Large intestine (tissue), 3 donors: ENCODE data around the gene TP73. TPM values are rescaled to one million over a fixed set of nuclear protein-coding genes. Genes with fewer than 3 reads are reported as not detected.

ENCODE experiments used
- DNase-seq, 2 donors: peaks; one replicate each; pipeline versions ENCODE4 v3.0.0 to v3.0.0-alpha.2; 2013
- H3K27ac ChIP-seq: one replicate; pipeline ENCODE4 v1.5.1; 2013; ENCODE audit warnings: low read length
- H3K27me3 ChIP-seq: 2 replicates; pipeline ENCODE4 v1.6.1; 2013; ENCODE audit warnings: low read length; ENCODE audit not compliant: control insufficient read depth, insufficient read depth
- H3K36me3 ChIP-seq: 2 replicates; pipeline ENCODE4 v1.6.1; 2013; ENCODE audit warnings: low read length; ENCODE audit not compliant: control insufficient read depth, insufficient read depth
- H3K4me1 ChIP-seq: one replicate; pipeline ENCODE4 v1.6.1; 2013; ENCODE audit warnings: low read length; ENCODE audit not compliant: control insufficient read depth, insufficient read depth
- H3K4me3 ChIP-seq: one replicate; pipeline ENCODE4 v1.5.1; 2013; ENCODE audit warnings: low read length
- H3K9me3 ChIP-seq: one replicate; pipeline ENCODE4 v1.6.1; 2013; ENCODE audit warnings: mild to moderate bottlenecking, low read depth, low read length, moderate library complexity; ENCODE audit not compliant: control insufficient read depth
- WGBS: methylation state at CpG from one replicate; pipeline ENCODE4 v1.1.5; 2013; ENCODE audit warnings: low lambda C conversion rate; ENCODE audit not compliant: insufficient coverage; 5-methylcytosine and 5-hydroxymethylcytosine counted together
- polyA plus RNA-seq: library from polyadenylated mRNA; unstranded; fragments of 120-200 nt; gene quantifications from one replicate; pipeline ENCODE4 v1.2.1, GENCODE V29; 2013

TP73 gene
- polyA plus RNA-seq, 1 donor: 0.55 TPM

DNA sequence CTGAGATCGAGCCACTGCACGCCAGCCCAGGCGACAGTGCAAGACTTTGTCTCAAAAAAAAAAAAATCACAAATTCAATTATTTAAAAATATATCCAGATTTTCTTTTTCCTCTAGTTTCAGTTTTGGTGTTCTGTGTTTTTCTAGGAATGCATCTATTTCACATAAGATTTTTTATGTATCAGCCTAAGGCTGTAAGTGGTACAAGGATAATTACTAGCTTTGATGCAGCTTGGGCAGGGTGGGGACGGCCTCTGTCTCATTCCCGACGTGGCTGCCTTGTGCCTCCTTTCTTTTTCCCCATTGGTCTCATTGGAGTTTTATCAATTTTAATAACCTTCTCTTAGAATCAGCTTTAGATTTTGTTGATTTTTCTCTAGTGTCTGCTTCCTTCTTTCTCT is 106.8 kb downstream of the TP73 start:
- no peaks in the 10 kb centered on the region for H3K4me1 ChIP-seq
- WGBS: 74% methylated on average over 3 of the region's 6 CpGs
- peaks cover 14% of the 10 kb centered on the region for H3K27me3 ChIP-seq
- no peaks in the 10 kb centered on the region for H3K36me3 ChIP-seq
- peaks cover 4% of the 10 kb centered on the region for H3K9me3 ChIP-seq
- DNase-seq: no peak
- H3K27ac ChIP-seq: no peak overlapping the region
- H3K4me3 ChIP-seq: no peak overlapping the region

GRCh38 chr1:3759796-3760195 is 107.5 kb downstream of the TP73 start:
- H3K36me3 ChIP-seq: no peaks in the 10 kb centered on the region
- H3K4me1 ChIP-seq: no peaks in the 10 kb centered on the region
- H3K27ac ChIP-seq: no peak overlapping the region
- DNase-seq: no peak
- peaks cover 13% of the 10 kb centered on the region for H3K27me3 ChIP-seq
- peaks cover 4% of the 10 kb centered on the region for H3K9me3 ChIP-seq
- WGBS: no CpG with 5 or more reads among the region's 6 CpGs
- no peak overlapping the region for H3K4me3 ChIP-seq

- Histone ChIP-seq H3K9me3 (peaks cover 4% of the 10 kb centered on the region), H3K27me3 (peaks cover 8% of the 10 kb centered on the region)
- WGBS: 81% methylated on average over 3 of the region's 17 CpGs
These were observed 109.1 kb downstream of the TP73 start for GRCh38 chr1:3761296-3762010.

DNA sequence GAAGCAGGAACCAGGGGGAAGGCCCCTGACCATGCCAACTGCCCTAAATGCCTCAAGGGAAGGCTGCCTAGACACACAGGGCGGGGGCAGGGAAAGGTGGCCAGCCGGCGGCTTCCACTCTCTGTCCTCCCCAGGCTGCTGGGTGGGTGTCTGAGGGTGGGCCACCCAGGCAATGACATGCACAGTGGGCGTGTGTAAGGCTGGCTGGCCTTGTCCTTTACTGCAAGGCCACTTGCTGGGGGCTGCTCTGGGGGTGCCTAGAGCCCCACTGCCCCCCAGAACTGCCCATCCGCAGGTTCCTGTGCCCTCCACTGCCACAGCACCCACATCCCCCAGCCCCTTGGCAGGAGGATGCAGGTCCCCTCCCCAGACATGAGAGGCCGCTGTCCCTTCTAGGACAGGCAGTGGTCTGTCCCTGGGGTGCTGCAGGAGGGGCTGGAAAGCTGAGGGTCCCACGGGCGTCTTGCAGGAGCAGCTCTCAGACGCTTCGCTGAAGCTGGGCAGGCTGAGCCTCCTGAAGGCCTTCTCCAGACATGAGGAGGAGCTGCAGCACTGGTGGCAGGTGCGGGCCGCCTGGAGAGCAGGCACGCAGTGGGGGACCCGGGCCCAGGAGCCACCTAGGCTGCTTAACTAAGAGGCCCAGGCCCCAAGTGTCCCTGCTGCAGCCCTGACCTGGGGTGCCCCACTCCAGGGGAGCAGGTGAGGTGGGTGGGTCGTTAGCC is 110.0 kb downstream of the TP73 start:
- DNase-seq: no peak
- Histone ChIP-seq H3K27me3 (peaks cover 8% of the 10 kb centered on the region), H3K27ac (no peak overlapping the region), H3K9me3 (peaks cover 4% of the 10 kb centered on the region), H3K36me3 (no peaks in the 10 kb centered on the region), H3K4me3 (no peak overlapping the region), H3K4me1 (no peaks in the 10 kb centered on the region)
- WGBS: no CpG with 5 or more reads among the region's 15 CpGs

More at GRCh38 chr1:3761296-3762010, 109.1 kb downstream of the TP73 start:
- Histone ChIP-seq H3K4me3 (no peak overlapping the region), H3K27ac (no peak overlapping the region), H3K4me1 (no peaks in the 10 kb centered on the region), H3K36me3 (no peaks in the 10 kb centered on the region)
- DNase-seq: no peak

- Histone ChIP-seq H3K36me3 (no peaks in the 10 kb centered on the region), H3K27ac (no peak overlapping the region), H3K27me3 (peaks cover 8% of the 10 kb centered on the region), H3K4me1 (no peaks in the 10 kb centered on the region), H3K9me3 (peaks cover 4% of the 10 kb centered on the region), H3K4me3 (no peak overlapping the region)
- no peak for DNase-seq
- WGBS: 67% methylated on average over 2 of the region's 12 CpGs
These were observed 110.5 kb downstream of the TP73 start for GRCh38 chr1:3762873-3763228.

- Histone ChIP-seq H3K4me3 (no peak overlapping the region), H3K27me3 (peaks cover 8% of the 10 kb centered on the region), H3K36me3 (no peaks in the 10 kb centered on the region), H3K9me3 (peaks cover 4% of the 10 kb centered on the region), H3K4me1 (no peaks in the 10 kb centered on the region), H3K27ac (no peak overlapping the region)
- WGBS: no CpG with 5 or more reads among the region's 31 CpGs
- no peak for DNase-seq
These were observed 111.2 kb downstream of the TP73 start for GRCh38 chr1:3763351-3764125.

- Histone ChIP-seq H3K27me3 (no peaks in the 10 kb centered on the region), H3K4me1 (peaks cover 10% of the 10 kb centered on the region), H3K27ac (no peak overlapping the region), H3K4me3 (no peak overlapping the region), H3K9me3 (no peaks in the 10 kb centered on the region), H3K36me3 (no peaks in the 10 kb centered on the region)
- DNase-seq: no peak
- WGBS: 100% methylated on average over 2 of the region's 17 CpGs
These were observed 115.1 kb downstream of the TP73 start for GRCh38 chr1:3767328-3767925.

GRCh38 chr1:3768811-3769390 is 116.6 kb downstream of the TP73 start:
- no CpG with 5 or more reads among the region's 22 CpGs for WGBS
- no peak overlapping the region for H3K4me3 ChIP-seq
- H3K9me3 ChIP-seq: no peaks in the 10 kb centered on the region
- H3K27me3 ChIP-seq: no peaks in the 10 kb centered on the region
- H3K4me1 ChIP-seq: peaks cover 17% of the 10 kb centered on the region
- no peak overlapping the region for H3K27ac ChIP-seq
- no peak for DNase-seq
- H3K36me3 ChIP-seq: peaks cover under 1% of the 10 kb centered on the region

DNA sequence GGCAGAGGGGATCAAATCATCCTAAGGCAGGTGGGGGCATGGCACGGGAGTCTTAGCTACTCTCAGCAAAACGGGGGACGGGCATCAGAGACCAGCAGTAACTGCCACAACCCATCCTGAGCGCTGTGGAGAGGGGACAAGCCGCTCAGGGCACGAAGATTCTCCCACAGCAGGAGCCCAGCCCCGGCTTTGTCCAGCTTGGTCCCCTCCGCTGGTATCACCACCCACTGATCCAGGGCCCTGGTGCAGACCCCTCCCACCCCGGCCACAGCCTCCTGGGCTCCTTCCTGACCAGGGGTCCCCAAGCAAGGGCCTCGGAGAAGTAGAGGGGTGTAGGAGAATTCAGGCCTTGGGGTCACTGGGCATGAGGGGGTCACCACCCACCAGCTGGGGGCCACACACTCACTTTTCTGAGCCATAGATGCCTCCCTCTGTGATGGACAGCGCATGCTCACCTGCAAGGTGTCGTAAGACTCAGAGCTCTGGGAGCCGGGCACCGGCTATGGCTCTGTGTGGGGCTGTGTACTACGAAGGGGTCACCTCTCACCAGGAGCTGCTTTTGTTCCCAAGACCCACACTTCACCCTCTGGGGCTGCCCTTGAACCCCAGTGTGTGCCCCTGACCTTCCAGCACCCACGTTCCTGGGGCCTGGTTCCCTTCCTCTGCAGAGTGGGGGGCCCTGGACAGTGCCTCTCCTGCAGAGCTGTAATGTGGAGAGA is 117.9 kb downstream of the TP73 start:
- Histone ChIP-seq H3K4me1 (peaks cover 27% of the 10 kb centered on the region), H3K9me3 (no peaks in the 10 kb centered on the region), H3K27me3 (no peaks in the 10 kb centered on the region), H3K4me3 (no peak overlapping the region), H3K36me3 (peaks cover 2% of the 10 kb centered on the region), H3K27ac (no peak overlapping the region)
- WGBS: no CpG with 5 or more reads among the region's 16 CpGs
- DNase-seq: no peak
